ENCODE measurements around the gene BCAM.
"Not testable (repeated sequence)": the region's sequence is repeated elsewhere in the genome, so short reads cannot be mapped to it uniquely, and the experiment has no call there.

BCAM gene

DNA sequence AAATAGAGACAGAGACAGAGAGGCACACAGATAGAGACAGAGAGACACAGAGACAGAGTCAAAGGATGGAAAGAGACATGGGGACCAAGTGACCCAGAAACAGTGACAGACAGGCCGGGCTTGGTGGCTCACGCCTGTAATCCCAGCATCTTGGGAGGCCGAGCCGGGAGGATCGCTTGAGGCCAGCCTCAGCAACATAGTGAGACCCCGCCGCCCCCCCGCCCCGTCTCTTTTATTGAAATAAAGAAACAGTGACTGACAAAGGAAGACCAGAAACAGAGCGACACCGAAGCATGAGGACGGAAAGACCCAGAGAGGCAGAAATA lies 36.3 kb downstream of the BCAM start:
- Mint-ChIP-seq H3K27ac (peak overlapping the region; percentile 58), H3K4me3 (peak overlapping the region; percentile 79), H3K4me1 (peaks cover 27% of the 10 kb centered on the region), H3K27me3 (peaks cover 24% of the 10 kb centered on the region), H3K9me3 (peaks cover 3% of the 10 kb centered on the region), H3K36me3 (peaks cover 7% of the 10 kb centered on the region)
- ATAC-seq (ENCODE audit: low read depth) (no peak), DNase-seq (ENCODE audit: low spot score in 2 of 2) (no peak)

DNA sequence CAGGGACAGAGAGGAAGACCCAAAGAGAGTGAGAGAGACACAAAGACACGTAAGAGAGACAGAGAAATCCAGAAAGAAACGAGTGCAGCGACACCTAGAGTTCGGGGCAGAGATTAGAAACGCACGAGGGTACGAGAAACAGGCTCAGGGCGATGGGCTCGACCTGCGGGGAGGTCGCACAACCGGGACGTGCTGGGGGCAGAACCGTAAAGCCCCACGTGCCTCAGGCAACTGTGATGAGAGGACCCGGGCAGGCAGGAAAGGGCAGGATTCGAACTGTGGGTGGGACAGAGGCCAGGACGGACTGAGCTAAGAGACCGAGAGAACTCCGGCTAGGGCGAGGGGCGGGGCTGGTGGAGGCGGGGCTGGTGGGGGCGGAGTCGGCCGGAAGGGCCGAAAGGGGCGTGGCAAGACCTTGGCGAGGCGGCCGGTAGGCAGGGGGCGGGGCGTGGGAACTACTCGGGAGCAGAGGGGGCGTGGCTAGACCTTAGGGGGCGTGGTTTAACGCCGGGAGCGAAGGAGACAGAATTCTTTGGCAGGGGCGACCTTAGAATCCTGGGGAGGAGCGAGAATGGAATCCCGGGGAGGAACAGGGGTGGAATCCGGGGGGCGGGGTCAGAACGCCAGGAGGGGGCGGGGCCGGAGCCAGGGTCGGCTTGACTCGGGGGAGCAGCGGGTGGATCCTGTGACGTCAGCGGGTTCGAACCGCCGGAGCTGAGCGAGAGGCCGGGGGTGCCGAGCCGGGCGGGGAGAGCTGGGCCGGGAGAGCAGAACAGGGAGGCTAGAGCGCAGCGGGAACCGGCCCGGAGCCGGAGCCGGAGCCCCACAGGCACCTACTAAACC lies 36.9 kb downstream of the BCAM start, which contains the start of gene NECTIN2:
TSS of gene NECTIN2 (plus strand) at position 686 of the 843 bp plus-strand sequence. CDS start 229 bp downstream, outside the sequence.
- H3K4me1 Mint-ChIP-seq, result peaks cover 27% of the 10 kb centered on the region
- ATAC-seq (ENCODE audit: low read depth) (peak; percentile 54), DNase-seq (ENCODE audit: low spot score in 2 of 2) (peak; percentile 37 to 57)
- H3K27me3 Mint-ChIP-seq, result peaks cover 26% of the 10 kb centered on the region
- H3K4me3 Mint-ChIP-seq, result peak within 1 kb of the TSS; percentile 79
- H3K9me3 Mint-ChIP-seq, result peaks cover 3% of the 10 kb centered on the region
- H3K36me3 Mint-ChIP-seq, result peaks cover 7% of the 10 kb centered on the region
- peak within 1 kb of the TSS; percentile 58 for H3K27ac Mint-ChIP-seq

DNA sequence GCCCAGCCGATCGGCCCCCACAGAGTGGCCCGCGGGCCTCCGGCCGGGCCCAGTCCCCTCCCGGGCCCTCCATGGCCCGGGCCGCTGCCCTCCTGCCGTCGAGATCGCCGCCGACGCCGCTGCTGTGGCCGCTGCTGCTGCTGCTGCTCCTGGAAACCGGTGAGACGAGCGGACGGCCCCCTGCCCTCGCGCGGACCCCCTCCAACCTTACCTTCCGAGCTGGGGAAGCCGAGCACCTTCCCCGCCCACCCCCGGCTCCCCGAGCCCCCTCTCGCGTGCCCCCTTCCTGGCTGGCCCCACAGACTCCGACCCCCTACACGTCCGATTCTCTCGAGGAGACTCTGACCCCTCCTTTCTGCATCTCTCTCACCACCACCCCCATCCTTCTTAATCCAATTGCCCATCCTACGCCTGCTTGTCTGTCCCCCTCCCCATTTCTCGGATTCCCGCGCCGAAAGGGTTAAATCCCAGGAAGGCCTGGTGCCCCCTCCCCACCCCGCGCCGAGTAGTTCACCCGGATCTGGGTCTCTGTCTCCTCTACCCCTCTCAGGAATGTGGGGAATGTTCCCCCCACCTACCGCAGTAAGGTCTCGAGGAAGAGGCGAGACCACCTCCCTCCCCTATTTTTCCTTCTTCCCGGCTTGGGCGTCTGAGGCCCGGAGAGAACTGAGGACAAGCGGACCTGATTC lies 37.7 kb downstream of the BCAM start:
- Mint-ChIP-seq H3K36me3 (peaks cover 7% of the 10 kb centered on the region), H3K27ac (no peak overlapping the region), H3K27me3 (peaks cover 31% of the 10 kb centered on the region), H3K4me1 (peaks cover 27% of the 10 kb centered on the region), H3K9me3 (peaks cover 3% of the 10 kb centered on the region), H3K4me3 (peak overlapping the region; percentile 71)
- ATAC-seq (ENCODE audit: low read depth) (no peak), DNase-seq (ENCODE audit: low spot score in 2 of 2) (no peak)

DNA sequence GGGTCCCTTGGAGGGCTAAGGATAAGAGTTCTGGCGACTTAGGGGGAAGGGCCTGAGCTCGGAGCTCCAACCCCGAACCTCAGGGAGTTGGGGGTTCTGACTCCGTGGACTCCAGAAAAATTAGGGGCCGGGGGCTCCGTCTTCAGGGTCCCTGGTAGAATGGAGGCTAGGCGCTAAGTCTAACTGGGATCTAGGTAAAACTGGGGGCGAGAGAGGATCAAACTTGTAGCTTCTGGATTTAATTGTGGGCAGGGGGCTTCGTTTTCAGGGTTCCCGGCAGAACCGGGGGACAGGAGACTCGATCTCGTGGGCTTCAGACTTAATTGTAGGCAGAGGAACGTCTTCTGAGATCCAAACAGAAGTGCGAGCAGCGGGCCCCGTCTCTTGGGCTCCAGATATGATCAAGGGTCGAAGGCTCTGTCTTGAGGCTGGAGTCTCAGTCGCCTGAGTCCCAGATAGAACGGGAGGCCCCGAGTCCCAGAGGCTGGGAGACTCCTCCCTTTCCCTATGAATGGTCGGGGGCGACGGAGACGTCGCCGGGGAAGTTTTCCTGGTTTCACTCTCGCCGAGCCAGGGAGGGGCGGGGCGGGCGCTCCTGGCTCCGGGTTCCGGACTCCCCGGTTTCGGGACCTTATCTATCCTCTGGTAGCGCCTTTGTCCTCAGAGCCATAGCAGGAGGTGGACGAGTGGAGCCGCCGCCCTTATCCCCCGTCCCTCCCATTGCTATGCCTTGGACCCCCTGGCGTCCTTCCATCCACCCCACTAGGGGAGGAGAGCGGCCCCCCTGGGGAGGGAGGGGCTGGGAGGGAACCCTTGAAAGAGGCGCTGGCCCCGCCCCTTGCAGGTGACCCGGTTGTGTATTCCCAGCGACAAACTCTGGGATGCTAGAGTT lies 38.5 kb downstream of the BCAM start:
- ATAC-seq (ENCODE audit: low read depth) (no peak), DNase-seq (ENCODE audit: low spot score in 2 of 2) (no peak)
- peaks cover 3% of the 10 kb centered on the region for H3K9me3 Mint-ChIP-seq
- H3K27ac Mint-ChIP-seq, result no peak overlapping the region
- H3K4me1 Mint-ChIP-seq, result peaks cover 27% of the 10 kb centered on the region
- peaks cover 7% of the 10 kb centered on the region for H3K36me3 Mint-ChIP-seq
- H3K4me3 Mint-ChIP-seq, result peak overlapping the region; percentile 71
- peaks cover 34% of the 10 kb centered on the region for H3K27me3 Mint-ChIP-seq

DNA sequence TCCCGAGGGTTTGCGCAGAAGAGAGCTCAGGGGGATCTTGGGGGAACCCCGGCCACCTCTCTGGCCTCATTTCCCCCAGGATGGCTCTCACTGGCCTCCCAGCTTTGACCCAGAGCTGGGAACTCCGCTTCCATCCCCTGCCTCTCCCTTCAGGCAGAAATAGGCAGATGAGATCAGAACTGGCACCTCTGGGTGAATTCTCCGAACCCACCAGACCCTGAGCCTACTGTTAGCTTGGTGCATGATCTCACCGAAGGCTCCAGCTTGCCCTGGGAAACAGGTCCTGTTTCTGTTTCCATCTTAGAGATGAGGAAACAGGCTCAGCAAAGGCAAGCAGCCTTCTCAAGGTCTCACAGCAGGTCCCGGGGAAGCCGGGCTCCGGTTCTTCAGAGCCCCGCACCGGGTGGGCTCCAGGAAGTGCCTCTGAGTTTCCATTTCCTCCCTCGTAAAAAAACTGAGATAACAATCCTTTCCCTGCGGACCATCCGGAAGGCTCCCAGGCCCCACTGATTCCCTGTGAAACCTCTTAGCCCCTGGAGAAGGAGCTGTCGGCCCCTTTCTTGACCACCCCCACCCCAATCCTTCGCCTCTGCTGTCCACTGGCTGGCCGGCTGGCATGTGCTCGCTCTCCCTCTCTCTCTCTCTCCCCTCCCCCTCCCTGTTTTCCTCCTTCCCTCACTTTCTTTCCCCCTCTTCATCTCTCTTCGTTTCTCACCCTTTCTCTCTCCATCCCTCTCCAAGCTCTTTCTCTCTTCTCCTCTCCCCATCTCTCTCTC lies 39.3 kb downstream of the BCAM start:
- Mint-ChIP-seq H3K27ac (no peak overlapping the region), H3K36me3 (peaks cover 7% of the 10 kb centered on the region), H3K9me3 (peaks cover 3% of the 10 kb centered on the region), H3K4me1 (peaks cover 27% of the 10 kb centered on the region), H3K4me3 (peak overlapping the region; percentile 50), H3K27me3 (peaks cover 37% of the 10 kb centered on the region)
- ATAC-seq (ENCODE audit: low read depth) (no peak), DNase-seq (ENCODE audit: low spot score in 2 of 2) (no peak)

DNA sequence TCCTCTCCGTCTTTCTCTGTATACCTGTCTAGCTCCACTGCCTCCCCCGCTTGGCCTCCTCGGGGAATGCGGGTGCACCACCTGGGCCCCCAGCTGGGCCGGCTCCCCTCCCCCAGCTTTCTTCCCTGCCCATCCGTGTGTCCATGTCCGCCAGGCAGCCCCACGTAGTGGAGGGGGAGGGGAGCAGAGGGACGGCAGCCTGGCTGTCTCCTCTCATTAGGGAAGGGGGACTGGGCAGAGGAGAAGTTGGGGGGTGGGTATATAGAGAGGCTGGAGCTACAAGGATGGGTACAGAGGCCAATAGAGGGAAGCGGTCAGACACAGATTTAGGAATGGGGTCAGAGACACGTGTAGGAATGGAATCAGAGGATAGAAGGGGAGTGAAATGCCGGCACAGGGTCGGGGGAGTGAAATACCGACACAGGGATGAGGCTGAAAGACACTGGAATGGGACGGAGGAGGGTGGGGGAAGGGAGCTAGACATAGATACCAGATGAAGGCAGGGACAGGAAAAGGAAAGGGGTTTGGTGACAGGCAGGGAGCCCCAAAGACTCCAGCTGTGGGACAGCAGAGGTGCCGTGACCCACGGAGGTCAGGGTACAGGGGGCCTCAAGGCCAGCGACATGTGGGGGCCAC lies 40.0 kb downstream of the BCAM start:
- ATAC-seq (ENCODE audit: low read depth), result no peak
- Mint-ChIP-seq H3K4me1 (peaks cover 27% of the 10 kb centered on the region), H3K27me3 (peaks cover 39% of the 10 kb centered on the region), H3K27ac (no peak overlapping the region), H3K4me3 (peak overlapping the region; percentile 50), H3K36me3 (peaks cover 7% of the 10 kb centered on the region), H3K9me3 (peaks cover 3% of the 10 kb centered on the region)
- no peak for DNase-seq (ENCODE audit: low spot score in 2 of 2)

DNA sequence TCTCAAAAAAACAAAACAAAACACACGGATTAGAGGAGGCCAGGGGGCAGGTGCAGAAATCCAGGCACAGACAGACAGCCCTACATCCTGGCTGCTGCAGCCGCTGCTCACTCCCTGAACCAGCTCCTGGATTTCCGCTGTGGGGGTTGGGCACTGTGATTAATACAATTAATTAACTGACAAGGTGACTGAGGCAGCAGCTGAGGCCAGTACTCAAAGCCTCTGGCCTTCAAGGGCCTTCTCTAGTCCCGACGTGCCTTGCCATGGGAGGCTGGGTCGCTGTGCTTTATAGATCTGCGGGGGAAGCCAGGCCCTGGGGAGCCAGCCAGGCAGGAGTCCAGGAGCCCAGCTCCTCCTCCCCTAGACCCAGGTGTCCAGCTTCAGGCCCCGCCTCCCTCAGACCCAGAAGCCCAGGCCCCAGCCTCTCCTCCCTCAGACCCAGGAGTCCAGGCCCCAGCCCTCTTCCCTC lies 41.8 kb downstream of the BCAM start:
- ATAC-seq (ENCODE audit: low read depth), result no peak
- peaks cover 18% of the 10 kb centered on the region for H3K4me1 Mint-ChIP-seq
- peaks cover under 1% of the 10 kb centered on the region for H3K36me3 Mint-ChIP-seq
- H3K9me3 Mint-ChIP-seq, result no peaks in the 10 kb centered on the region
- H3K27ac Mint-ChIP-seq, result no peak overlapping the region
- DNase-seq (ENCODE audit: low spot score in 2 of 2), result no peak
- no peak overlapping the region for H3K4me3 Mint-ChIP-seq
- peaks cover 34% of the 10 kb centered on the region for H3K27me3 Mint-ChIP-seq

DNA sequence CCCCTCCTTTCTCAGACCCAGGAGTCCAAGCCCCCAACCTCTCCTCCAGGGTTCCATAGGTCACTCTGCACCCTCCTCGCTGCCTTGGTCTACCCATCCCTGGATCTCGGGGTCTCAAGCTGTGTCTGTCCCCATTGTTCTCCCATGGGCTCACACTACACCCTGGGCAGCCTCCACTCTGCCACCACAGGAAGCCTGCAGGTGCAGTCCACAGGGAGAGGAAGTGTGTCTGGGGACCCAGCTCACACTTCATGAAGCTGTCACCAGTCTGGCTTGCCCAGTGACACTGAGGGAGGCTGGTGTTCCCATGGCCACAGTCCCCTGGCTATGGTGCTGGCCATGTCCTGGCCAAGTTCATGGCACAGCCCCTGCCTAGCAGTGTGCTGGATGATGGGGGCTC lies 42.5 kb downstream of the BCAM start:
- H3K27ac Mint-ChIP-seq, result no peak overlapping the region
- ATAC-seq (ENCODE audit: low read depth) (no peak), DNase-seq (ENCODE audit: low spot score in 2 of 2) (no peak)
- no peaks in the 10 kb centered on the region for H3K9me3 Mint-ChIP-seq
- H3K36me3 Mint-ChIP-seq, result no peaks in the 10 kb centered on the region
- H3K4me1 Mint-ChIP-seq, result peaks cover 18% of the 10 kb centered on the region
- H3K4me3 Mint-ChIP-seq, result no peak overlapping the region
- H3K27me3 Mint-ChIP-seq, result peaks cover 36% of the 10 kb centered on the region

DNA sequence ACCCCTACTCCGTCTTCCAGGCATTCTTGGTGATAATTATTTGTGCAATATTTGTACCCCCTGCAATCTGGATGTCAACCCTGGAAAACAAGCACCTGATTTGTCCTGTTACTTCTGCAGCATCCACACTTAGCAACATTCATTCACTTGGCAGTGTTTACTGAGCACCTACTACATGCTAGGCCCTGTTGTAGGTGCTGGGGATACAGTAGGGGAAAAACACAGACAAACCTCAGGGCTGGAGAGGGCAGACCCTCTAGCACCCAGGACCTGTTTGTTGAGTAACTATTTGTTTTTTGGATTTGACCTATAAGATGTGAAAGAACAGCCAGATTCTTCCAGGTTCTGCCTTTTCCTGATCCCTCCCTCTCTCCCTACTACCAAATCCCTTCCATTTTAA lies 46.7 kb downstream of the BCAM start:
- DNase-seq (ENCODE audit: low spot score in 2 of 2) (no peak), ATAC-seq (ENCODE audit: low read depth) (no peak)
- no peaks in the 10 kb centered on the region for H3K4me1 Mint-ChIP-seq
- H3K4me3 Mint-ChIP-seq, result no peak overlapping the region
- H3K9me3 Mint-ChIP-seq, result no peaks in the 10 kb centered on the region
- H3K27me3 Mint-ChIP-seq, result peaks cover 20% of the 10 kb centered on the region
- no peaks in the 10 kb centered on the region for H3K36me3 Mint-ChIP-seq
- no peak overlapping the region for H3K27ac Mint-ChIP-seq

DNA sequence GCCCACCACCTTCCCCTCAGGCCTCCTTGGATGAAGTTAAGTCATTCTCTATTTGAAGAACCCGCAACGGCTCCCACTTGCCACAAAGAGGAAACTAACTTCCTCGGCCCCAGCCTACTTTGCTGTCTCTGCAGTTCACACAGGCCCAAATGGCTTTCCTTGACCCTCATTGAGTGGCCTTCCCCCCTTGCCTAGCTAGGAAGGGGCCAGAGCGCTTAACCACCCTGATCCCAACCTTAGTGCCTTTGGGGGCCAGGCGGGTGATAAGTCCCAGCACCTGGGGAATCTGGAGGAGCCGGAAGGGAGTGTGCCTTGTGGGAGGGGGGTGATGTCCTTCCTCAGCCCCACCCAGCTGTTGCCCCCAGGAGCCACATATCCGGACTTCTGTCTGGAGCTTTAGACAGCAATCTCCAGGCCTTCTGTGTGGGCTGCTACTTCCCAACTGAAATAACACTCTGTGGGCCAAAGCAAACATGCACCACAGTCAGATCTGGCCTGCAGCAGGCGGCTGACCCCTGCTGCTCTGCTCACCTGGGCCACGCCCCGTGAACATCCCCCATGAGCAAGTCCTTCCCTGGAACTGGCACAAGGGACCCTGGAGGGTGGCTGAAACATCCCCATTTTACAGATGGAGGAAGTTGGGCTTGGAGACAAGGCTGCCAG lies 47.6 kb downstream of the BCAM start:
- H3K27me3 Mint-ChIP-seq, result peaks cover 15% of the 10 kb centered on the region
- no peak overlapping the region for H3K4me3 Mint-ChIP-seq
- DNase-seq (ENCODE audit: low spot score in 2 of 2) (no peak), ATAC-seq (ENCODE audit: low read depth) (no peak)
- H3K36me3 Mint-ChIP-seq, result peaks cover under 1% of the 10 kb centered on the region
- no peaks in the 10 kb centered on the region for H3K9me3 Mint-ChIP-seq
- H3K4me1 Mint-ChIP-seq, result no peaks in the 10 kb centered on the region
- no peak overlapping the region for H3K27ac Mint-ChIP-seq

DNA sequence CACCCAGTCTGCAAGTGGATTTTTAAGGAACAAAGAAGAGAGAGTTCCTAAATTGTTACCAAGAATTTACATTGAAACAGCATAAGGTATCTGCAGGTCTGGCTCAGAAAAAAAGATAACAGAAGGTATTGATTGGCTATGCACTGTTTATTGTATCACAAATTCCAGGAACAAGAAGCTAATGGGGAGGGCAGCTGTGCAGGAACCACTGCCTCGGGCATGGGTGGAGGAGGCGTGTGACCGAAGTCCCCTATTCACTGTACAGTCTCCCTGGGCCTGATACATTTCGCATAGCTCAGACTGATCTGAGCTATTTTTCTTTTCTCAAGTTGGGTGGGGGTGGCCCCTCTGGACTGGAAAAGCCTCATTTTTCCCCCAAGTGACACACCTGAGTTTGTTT lies 48.9 kb downstream of the BCAM start:
- H3K27ac Mint-ChIP-seq, result no peak overlapping the region
- H3K4me3 Mint-ChIP-seq, result no peak overlapping the region
- H3K27me3 Mint-ChIP-seq, result peaks cover 13% of the 10 kb centered on the region
- ATAC-seq (ENCODE audit: low read depth), result no peak
- no peaks in the 10 kb centered on the region for H3K9me3 Mint-ChIP-seq
- H3K36me3 Mint-ChIP-seq, result peaks cover 4% of the 10 kb centered on the region
- no peak for DNase-seq (ENCODE audit: low spot score in 2 of 2)
- no peaks in the 10 kb centered on the region for H3K4me1 Mint-ChIP-seq

DNA sequence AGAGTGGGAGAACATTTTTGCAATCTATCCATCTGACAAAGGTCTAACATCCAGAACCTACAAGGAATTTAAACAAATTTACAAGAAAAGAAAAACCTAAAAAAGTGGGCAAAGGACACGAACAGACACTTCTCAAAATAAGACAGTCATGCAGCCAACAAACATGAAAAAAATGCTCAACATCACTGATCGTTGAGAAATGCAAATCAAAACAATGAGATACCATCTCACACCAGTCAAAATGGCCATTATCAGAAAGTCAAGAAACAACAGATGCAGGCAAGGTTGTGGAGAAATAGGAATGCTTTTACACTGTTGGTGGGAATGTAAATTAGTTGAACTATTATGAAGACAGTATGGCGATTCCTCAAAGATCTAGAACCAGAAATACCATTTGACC lies 52.7 kb downstream of the BCAM start:
- H3K9me3 Mint-ChIP-seq; DNase-seq (ENCODE audit: low spot score in 2 of 2); H3K4me1 Mint-ChIP-seq; H3K4me3 Mint-ChIP-seq; H3K36me3 Mint-ChIP-seq; ATAC-seq (ENCODE audit: low read depth); H3K27ac Mint-ChIP-seq: not testable (repeated sequence)
- peaks cover 12% of the 10 kb centered on the region for H3K27me3 Mint-ChIP-seq
